SK-N-SH (cell line): Measurements from ENCODE around the gene TCAF1. TPM values are rescaled to one million over a fixed set of nuclear protein-coding genes. Genes with fewer than 3 reads are reported as not detected.
"Not testable (repeated sequence)": the region's sequence is repeated elsewhere in the genome, so short reads cannot be mapped to it uniquely, and the experiment has no call there.

Experiments used
- CTCF ChIA-PET: fragments of 300-600, 350-600 bp; formaldehyde crosslinking; extraction: SDS; loops from one replicate; lab custom pipeline; 2021; lab: Yijun Ruan, JAX
- POLR2A ChIA-PET: fragments of 350-600 bp; sonication (Branson Sonifier 250); formaldehyde crosslinking; extraction: SDS; loops from one replicate; lab custom pipeline; 2020; ENCODE audit warnings: antibody characterized with exemption, inconsistent platforms; lab: Yijun Ruan, JAX
- DNase-seq: peaks from one replicate; pipeline ENCODE4 v3.0.0; 2012
- H2AFZ ChIP-seq: fragments of 200-600 bp; sonication (generic); 2 replicates; pipeline ENCODE4 v1.8.1; 2016; ENCODE audit warnings: antibody characterized with exemption, mild to moderate bottlenecking, low read depth
- H3F3A ChIP-seq: fragments of 200-600 bp; sonication (generic); replicated peaks from 2 replicates; pipeline ENCODE3; 2016; ENCODE audit warnings: antibody characterized with exemption, mild to moderate bottlenecking; ENCODE audit not compliant: insufficient read depth
- H3K27ac ChIP-seq, 2 experiments: fragments of 200-500 bp in 1 of 2; fragments of 200-600 bp in 1 of 2; sonication (Bioruptor generic) in 1 of 2; sonication (generic), shearing (Covaris generic) in 1 of 2; 2 replicates each; pipeline versions ENCODE4 v1.5.1 to v1.6.1; 2014 to 2016; ENCODE audit warnings: low read depth in 2 of 2, inconsistent platforms in 1 of 2, low read length in 1 of 2, mild to moderate bottlenecking in 1 of 2, mixed read lengths in 1 of 2
- H3K27me3 ChIP-seq: fragments of 200-600 bp; sonication (generic), shearing (Covaris generic); 2 replicates; pipeline ENCODE4 v1.6.1; 2016; ENCODE audit warnings: mixed run types; ENCODE audit not compliant: insufficient read depth
- H3K36me3 ChIP-seq, 2 experiments: fragments of 200-500 bp in 1 of 2; fragments of 200-600 bp in 1 of 2; sonication (Bioruptor generic) in 1 of 2; sonication (generic) in 1 of 2; replicated peaks in 1 of 2; 2 replicates each; pipeline versions ENCODE3 to v1.5.1; 2014 to 2016; ENCODE audit warnings: low read length in 1 of 2, mild to moderate bottlenecking in 1 of 2; ENCODE audit not compliant: insufficient read depth in 2 of 2, control insufficient read depth in 1 of 2
- H3K4me1 ChIP-seq, 2 experiments: fragments of 200-500 bp in 1 of 2; fragments of 200-600 bp in 1 of 2; sonication (Bioruptor generic) in 1 of 2; sonication (generic), shearing (Covaris generic) in 1 of 2; 2 replicates each; pipeline versions ENCODE4 v1.5.1 to v1.6.1; 2014 to 2016; ENCODE audit warnings: low read depth in 1 of 2, low read length in 1 of 2, mixed run types in 1 of 2; ENCODE audit not compliant: insufficient read depth in 2 of 2, control insufficient read depth in 1 of 2
- H3K4me2 ChIP-seq: fragments of 200-600 bp; sonication (generic), shearing (Covaris generic); 2 replicates; pipeline ENCODE4 v1.6.1; 2017; ENCODE audit warnings: mixed run types
- H3K4me3 ChIP-seq, 2 experiments: fragments of 200-500 bp in 1 of 2; fragments of 200-600 bp in 1 of 2; sonication (Bioruptor generic) in 1 of 2; sonication (generic), shearing (Covaris generic) in 1 of 2; 2 replicates each; pipeline versions ENCODE4 v1.5.1 to v1.8.1; 2014 to 2016; ENCODE audit warnings: low read depth in 2 of 2, inconsistent platforms in 1 of 2, low read length in 1 of 2, mild to moderate bottlenecking in 1 of 2, mixed read lengths in 1 of 2, moderate library complexity in 1 of 2
- H3K79me2 ChIP-seq: fragments of 200-600 bp; sonication (generic); 2 replicates; pipeline ENCODE4 v1.8.1; 2017; ENCODE audit warnings: mild to moderate bottlenecking; ENCODE audit not compliant: insufficient read depth
- H3K9ac ChIP-seq: fragments of 200-600 bp; sonication (generic); 2 replicates; pipeline ENCODE4 v1.6.1; 2017; ENCODE audit warnings: mixed run types
- H3K9me2 ChIP-seq: fragments of 200-600 bp; sonication (generic); 2 replicates; pipeline ENCODE4 v1.6.1; 2017; ENCODE audit warnings: mixed run types
- H3K9me3 ChIP-seq: fragments of 200-600 bp; sonication (generic); 2 replicates; pipeline ENCODE4 v1.6.1; 2017; ENCODE audit warnings: mixed run types, mild to moderate bottlenecking, moderate library complexity
- H4K20me1 ChIP-seq: fragments of 200-600 bp; sonication (generic); 2 replicates; pipeline ENCODE4 v1.6.1; 2017; ENCODE audit warnings: mild to moderate bottlenecking, mixed run types; ENCODE audit not compliant: insufficient read depth
- WGBS: methylation state at CpG from one replicate; pipeline ENCODE4 v1.1.6; 2017; ENCODE audit warnings: low lambda C conversion rate; 5-methylcytosine and 5-hydroxymethylcytosine counted together
- polyA plus RNA-seq, 3 experiments: library from polyadenylated mRNA; depleted of rRNA; stranded (reverse); fragments of >200 nt; gene quantifications; 2 replicates each; pipeline ENCODE4 v1.2.3, GENCODE V29; 2012
- TF ChIP-seq, protein P1 (sequence below): IDR thresholded peaks from 2 replicates; pipeline ENCODE4; 2012

TCAF1 gene
- polyA plus RNA-seq, 1 of the 3 experiments (the other 2 are of a cell fraction) = 59.0 TPM

DNA sequence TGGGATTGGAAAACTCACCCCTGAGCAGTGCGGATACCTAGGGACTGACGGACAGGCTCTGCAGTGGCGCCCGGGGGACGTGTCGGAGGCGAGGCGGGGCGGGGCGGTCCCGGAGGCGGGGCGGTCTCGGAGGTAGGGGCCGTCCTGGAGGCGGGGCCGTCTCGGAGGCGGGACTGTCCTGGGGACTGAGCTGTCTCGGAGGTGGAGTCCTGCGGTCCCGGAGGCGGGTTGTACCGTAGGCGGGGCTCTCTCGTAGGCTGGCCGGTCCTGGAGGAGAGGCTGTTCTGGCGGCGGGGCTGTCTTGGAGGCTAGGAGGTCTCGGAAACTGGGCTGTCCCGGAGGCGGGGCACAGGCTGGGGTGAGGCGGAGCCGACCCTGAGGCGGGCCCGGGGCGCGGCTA, 65.4 kb downstream of the TCAF1 start:
- CTCF ChIA-PET, H3K36me3 ChIP-seq, H3F3A ChIP-seq, H3K9me3 ChIP-seq, H4K20me1 ChIP-seq, POLR2A ChIA-PET, DNase-seq, H3K9me2 ChIP-seq, H2AFZ ChIP-seq, H3K4me1 ChIP-seq, H3K27me3 ChIP-seq, H3K9ac ChIP-seq, H3K79me2 ChIP-seq: not testable (repeated sequence)
- Histone ChIP-seq H3K27ac (peak overlapping the region in 1 of 2 experiments; percentile 59; a peak in 2 of 4 replicates), H3K4me3 (peak overlapping the region; percentile 47 to 83), H3K4me2 (peak overlapping the region; percentile 52; the same call in 1 of the 2 replicates)
- WGBS = 2% methylated on average over 16 of the region's 38 CpGs
- TF ChIP-seq, protein P1, sequence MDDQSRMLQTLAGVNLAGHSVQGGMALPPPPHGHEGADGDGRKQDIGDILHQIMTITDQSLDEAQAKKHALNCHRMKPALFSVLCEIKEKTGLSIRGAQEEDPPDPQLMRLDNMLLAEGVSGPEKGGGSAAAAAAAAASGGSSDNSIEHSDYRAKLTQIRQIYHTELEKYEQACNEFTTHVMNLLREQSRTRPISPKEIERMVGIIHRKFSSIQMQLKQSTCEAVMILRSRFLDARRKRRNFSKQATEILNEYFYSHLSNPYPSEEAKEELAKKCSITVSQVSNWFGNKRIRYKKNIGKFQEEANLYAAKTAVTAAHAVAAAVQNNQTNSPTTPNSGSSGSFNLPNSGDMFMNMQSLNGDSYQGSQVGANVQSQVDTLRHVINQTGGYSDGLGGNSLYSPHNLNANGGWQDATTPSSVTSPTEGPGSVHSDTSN = 0 out of 2 replicates have a peak, but pooled peaks have one; percentile 24

DNA sequence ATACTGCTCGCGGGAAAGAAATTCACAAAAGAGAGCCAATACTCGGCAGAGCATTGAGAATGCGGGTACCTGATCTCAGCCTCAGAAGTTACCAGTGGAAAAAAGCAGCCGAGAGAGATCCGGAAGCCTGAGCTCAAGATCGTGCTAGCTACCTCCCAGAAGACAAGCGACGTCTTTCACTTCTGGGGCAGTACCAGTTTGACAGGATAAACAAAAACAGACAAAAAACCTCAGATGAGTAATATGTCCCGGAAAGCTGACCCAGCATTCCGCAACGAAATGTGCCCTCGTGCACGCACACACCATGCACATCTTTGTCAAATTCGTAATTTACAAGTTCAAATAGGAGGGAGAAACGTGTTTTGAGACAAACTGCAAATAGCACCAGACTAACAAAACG, 65.9 kb downstream of the TCAF1 start:
- CTCF ChIA-PET, H3K4me1 ChIP-seq, H3F3A ChIP-seq, H2AFZ ChIP-seq, H3K79me2 ChIP-seq, H3K9ac ChIP-seq, POLR2A ChIA-PET, H3K9me2 ChIP-seq, DNase-seq, H3K27me3 ChIP-seq, H3K9me3 ChIP-seq, H4K20me1 ChIP-seq, H3K36me3 ChIP-seq: not testable (repeated sequence)
- no CpG with 5 or more reads among the region's 17 CpGs for WGBS
- H3K4me2 ChIP-seq = peak overlapping the region; percentile 52; the same call in 1 of the 2 replicates
- peak overlapping the region in 1 of 2 experiments; percentile 83; a peak in 2 of 4 replicates for H3K4me3 ChIP-seq
- peak overlapping the region in 1 of 2 experiments; percentile 59; a peak in 1 of 4 replicates for H3K27ac ChIP-seq

DNA sequence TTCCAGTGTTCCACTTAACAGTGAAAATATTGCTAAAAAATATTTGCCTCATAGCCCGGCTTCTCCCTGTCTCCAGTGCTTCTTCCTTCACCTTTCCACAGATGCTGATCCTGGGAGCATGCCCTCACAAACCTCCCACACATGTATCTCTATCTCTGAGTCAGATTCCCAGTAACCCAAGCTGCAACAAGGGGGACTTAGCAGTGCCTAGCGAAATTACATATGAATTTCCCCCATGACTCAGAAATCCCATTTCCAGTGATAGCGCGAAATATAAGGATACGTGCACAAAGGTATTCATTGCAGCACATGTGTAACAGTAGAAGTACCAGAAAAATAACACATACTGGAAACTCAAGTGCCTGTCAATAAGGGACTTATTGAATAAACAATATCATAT, 75.4 kb downstream of the TCAF1 start:
- DNase-seq, H3K4me1 ChIP-seq, H3K9ac ChIP-seq, H4K20me1 ChIP-seq, H3K9me3 ChIP-seq, CTCF ChIA-PET, H3K4me3 ChIP-seq, H3K9me2 ChIP-seq, H3K36me3 ChIP-seq, H3K79me2 ChIP-seq, H3K27me3 ChIP-seq, H3F3A ChIP-seq, POLR2A ChIA-PET, H3K27ac ChIP-seq, H3K4me2 ChIP-seq, H2AFZ ChIP-seq: not testable (repeated sequence)
- no CpG with 5 or more reads among the region's 5 CpGs for WGBS

GRCh38 chr7:143824295-143825135, 77.5 kb downstream of the TCAF1 start:
- H3K4me3 ChIP-seq, DNase-seq, H3K27me3 ChIP-seq, H2AFZ ChIP-seq, H3K27ac ChIP-seq, H3K36me3 ChIP-seq, H3K9ac ChIP-seq, POLR2A ChIA-PET, H3K4me2 ChIP-seq, H3F3A ChIP-seq, H4K20me1 ChIP-seq, H3K4me1 ChIP-seq, H3K9me3 ChIP-seq, CTCF ChIA-PET, H3K79me2 ChIP-seq, H3K9me2 ChIP-seq: not testable (repeated sequence)
- WGBS = no CpG with 5 or more reads among the region's 7 CpGs

- H3K4me3 ChIP-seq, POLR2A ChIA-PET, H3K9me3 ChIP-seq, H3K4me1 ChIP-seq, H3K9me2 ChIP-seq, H4K20me1 ChIP-seq, H3K27me3 ChIP-seq, H3F3A ChIP-seq, H3K36me3 ChIP-seq, H3K9ac ChIP-seq, H3K79me2 ChIP-seq, H3K4me2 ChIP-seq, H2AFZ ChIP-seq, DNase-seq, CTCF ChIA-PET: not testable (repeated sequence)
- WGBS = no CpG with 5 or more reads among the region's 3 CpGs
- peak overlapping the region in 1 of 2 experiments; percentile 80; a peak in 2 of 4 replicates for H3K27ac ChIP-seq
Observed at GRCh38 chr7:143823634-143824294, 78.2 kb downstream of the TCAF1 start.
